Memory B cell (primary cell): Measurements from ENCODE around the gene ANKRD55.
"Not testable (repeated sequence)": the region's sequence is repeated elsewhere in the genome, so short reads cannot be mapped to it uniquely, and the experiment has no call there.

ENCODE experiments used
- ATAC-seq: fragments of 150-1000 bp; cut with Tn5 transposase; 2 replicates; pipeline ENCODE4 v1.10.0; 2021; ENCODE audit warnings: low read depth, mild to moderate bottlenecking, moderate library complexity
- DNase-seq, 2 donors: peaks; one replicate each; pipeline ENCODE4 v3.0.0; 2022; ENCODE audit warnings: low spot score in 2 of 2
- H3K27ac Mint-ChIP-seq: one replicate; pipeline ENCODE4 v1.8.0; 2022; ENCODE audit warnings: mild to moderate bottlenecking, moderate library complexity, mixed read lengths
- H3K27me3 Mint-ChIP-seq: one replicate; pipeline ENCODE4 v1.8.0; 2022; ENCODE audit warnings: mixed read lengths
- H3K36me3 Mint-ChIP-seq: one replicate; pipeline ENCODE4 v1.8.0; 2022; ENCODE audit warnings: mild to moderate bottlenecking, mixed read lengths
- H3K4me1 Mint-ChIP-seq: one replicate; pipeline ENCODE4 v1.8.0; 2022; ENCODE audit warnings: mixed read lengths
- H3K4me3 Mint-ChIP-seq: one replicate; pipeline ENCODE4 v1.8.0; 2022; ENCODE audit warnings: mild to moderate bottlenecking, moderate library complexity, mixed read lengths
- H3K9me3 Mint-ChIP-seq: one replicate; pipeline ENCODE4 v1.8.0; 2022; ENCODE audit warnings: mixed read lengths

Gene ANKRD55

DNA sequence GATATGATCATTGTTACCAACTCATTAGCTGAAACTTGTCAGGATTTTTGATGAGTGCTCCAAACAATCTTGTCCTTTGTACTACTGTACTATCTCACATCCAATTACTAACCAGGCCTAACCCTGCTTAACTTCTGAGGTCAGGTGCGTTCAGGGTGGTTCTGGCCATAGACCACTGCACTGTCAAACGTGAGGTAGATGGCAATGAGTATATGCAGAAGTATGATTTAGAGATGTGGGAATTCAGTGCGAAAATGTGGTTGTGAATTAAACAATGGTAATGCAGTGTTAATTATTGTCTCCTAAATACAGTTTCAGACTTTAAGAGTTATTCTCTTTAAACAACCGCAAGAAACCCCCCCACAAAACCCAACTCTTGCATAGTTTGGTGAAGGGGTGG, 86.5 kb downstream of the ANKRD55 start:
- H3K4me3 Mint-ChIP-seq = no peak overlapping the region
- DNase-seq (no peak), ATAC-seq (no peak)
- H3K27ac Mint-ChIP-seq = no peak overlapping the region
- no peaks in the 10 kb centered on the region for H3K9me3 Mint-ChIP-seq
- peaks cover 6% of the 10 kb centered on the region for H3K4me1 Mint-ChIP-seq
- no peaks in the 10 kb centered on the region for H3K27me3 Mint-ChIP-seq
- H3K36me3 Mint-ChIP-seq = no peaks in the 10 kb centered on the region

DNA sequence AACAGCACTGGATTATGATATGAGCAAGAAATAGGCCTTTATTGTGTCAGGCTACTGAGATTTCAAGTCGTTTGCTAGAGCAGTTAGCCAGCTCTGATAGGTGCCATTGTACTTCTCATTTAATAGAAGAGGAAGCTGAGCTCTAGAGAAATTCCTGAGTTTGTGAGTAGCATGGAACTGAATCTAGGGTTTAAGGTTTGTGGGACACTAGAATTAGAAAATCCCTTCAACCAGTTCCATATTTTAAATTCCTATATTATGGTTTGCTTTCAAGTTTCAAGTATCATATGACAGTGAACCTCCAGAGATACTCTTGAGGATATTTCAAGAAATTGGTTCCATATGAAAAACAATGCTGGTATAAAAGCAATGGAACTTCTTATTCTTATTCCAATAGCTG, 87.6 kb downstream of the ANKRD55 start:
- H3K4me1 Mint-ChIP-seq = peaks cover 6% of the 10 kb centered on the region
- H3K4me3 Mint-ChIP-seq = no peak overlapping the region

DNA sequence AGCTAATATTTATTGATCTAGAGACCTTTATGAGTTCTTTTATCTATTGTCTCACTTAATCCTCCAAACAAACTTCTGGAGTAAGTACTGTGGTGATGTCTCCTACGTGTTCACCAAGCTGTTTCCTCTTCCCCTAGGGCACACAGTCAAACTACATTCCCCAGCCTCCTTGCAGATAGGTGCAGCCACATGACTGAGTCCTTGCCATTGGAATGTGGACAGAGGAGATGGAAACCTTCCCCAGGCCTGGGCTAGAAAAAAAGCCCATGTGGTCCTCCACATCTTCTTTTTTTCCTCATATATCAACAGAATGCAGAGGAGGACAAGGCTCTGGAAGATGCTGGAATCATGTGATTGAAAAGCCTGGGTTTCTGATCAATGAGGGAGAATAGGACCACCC, 88.0 kb downstream of the ANKRD55 start:
- Mint-ChIP-seq H3K36me3 (no peaks in the 10 kb centered on the region), H3K9me3 (no peaks in the 10 kb centered on the region), H3K4me1 (peaks cover 6% of the 10 kb centered on the region), H3K27ac (no peak overlapping the region), H3K4me3 (no peak overlapping the region), H3K27me3 (no peaks in the 10 kb centered on the region)
- DNase-seq = no peak
- ATAC-seq = no peak

More for the DNA sequence above, 87.6 kb downstream of the ANKRD55 start:
- DNase-seq (no peak), ATAC-seq (no peak)
- H3K27ac Mint-ChIP-seq = no peak overlapping the region
- H3K36me3 Mint-ChIP-seq = no peaks in the 10 kb centered on the region
- no peaks in the 10 kb centered on the region for H3K27me3 Mint-ChIP-seq
- H3K9me3 Mint-ChIP-seq = no peaks in the 10 kb centered on the region

DNA sequence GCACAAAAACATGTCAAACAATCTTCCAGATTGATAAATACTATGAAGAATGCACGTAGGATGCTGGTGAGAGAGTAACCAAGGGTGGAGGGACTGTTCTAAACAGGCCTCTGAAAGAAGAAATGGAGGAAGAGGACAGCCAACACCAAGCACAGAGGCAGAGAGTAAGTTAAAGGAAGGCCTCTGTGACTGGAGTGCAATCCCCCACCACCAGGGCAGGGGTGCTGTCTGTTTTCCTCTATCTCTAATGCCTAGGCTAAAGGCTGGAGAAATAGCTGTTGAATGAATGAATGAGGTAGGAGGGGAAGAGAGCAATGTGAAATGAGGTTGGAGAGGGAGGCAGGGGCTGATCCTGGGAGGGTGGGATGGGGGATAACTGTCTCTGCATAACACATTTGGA, 88.9 kb downstream of the ANKRD55 start:
- no peaks in the 10 kb centered on the region for H3K36me3 Mint-ChIP-seq
- H3K27ac Mint-ChIP-seq = no peak overlapping the region
- no peaks in the 10 kb centered on the region for H3K27me3 Mint-ChIP-seq
- H3K9me3 Mint-ChIP-seq = no peaks in the 10 kb centered on the region
- no peak overlapping the region for H3K4me3 Mint-ChIP-seq
- H3K4me1 Mint-ChIP-seq = peaks cover 6% of the 10 kb centered on the region
- ATAC-seq = no peak
- DNase-seq = no peak

DNA sequence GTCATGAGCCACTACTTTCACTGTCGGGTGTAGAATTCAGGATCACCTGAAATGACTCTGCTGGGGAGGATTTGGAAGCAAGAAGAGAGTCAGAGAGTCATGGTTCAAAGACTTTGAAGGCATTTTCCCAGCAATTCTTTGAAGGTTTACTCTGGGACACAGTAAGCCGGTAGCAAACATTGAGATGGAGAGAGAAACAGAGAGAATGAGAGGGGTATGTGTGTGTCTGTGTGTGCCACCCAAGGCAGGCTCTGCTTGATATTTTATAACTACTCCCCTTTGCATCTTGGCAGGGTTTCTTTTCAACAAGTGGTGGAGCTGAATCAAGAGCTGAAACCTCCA, 89.8 kb downstream of the ANKRD55 start:
- Mint-ChIP-seq H3K27me3 (no peaks in the 10 kb centered on the region), H3K9me3 (no peaks in the 10 kb centered on the region), H3K27ac (no peak overlapping the region), H3K36me3 (no peaks in the 10 kb centered on the region), H3K4me3 (no peak overlapping the region), H3K4me1 (peaks cover 6% of the 10 kb centered on the region)
- ATAC-seq (no peak), DNase-seq (no peak)

DNA sequence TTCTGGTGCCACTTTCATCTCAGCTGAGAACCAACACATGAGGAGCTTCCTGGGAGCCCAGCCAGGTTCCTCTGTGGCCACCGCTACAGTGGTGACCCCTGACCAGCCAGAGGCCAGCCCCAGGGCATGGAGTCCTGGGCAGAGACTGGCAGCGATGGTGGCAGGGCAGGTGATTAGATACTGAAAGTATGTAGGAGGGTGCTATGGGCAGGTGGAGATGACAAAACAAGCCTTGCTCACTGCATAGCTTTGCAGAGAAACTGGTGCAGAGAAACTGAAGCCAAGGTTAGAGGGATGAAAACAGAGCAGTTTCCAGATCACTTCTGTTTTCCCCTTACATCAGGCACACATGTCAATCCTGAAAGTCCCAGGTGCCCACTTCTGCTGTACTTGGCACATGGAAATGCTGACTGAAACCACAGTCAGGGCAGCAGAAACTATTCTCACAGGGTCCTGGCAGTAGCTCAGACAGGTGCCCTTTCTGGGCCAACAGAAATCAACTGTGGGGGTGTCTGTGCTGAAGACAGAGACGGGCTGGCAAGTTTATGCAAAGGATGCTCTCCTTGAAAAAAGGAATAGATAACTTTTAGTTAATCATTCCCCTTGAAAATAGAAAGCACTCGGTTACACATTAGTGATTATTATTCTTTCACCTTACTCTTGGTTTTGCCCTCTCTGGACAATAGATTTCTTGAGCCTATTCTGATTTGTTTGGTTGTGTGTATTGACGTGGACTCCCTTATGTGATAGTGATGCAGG, 90.3 kb downstream of the ANKRD55 start:
- ATAC-seq = no peak
- H3K4me1 Mint-ChIP-seq = peaks cover 5% of the 10 kb centered on the region
- no peak overlapping the region for H3K4me3 Mint-ChIP-seq
- no peaks in the 10 kb centered on the region for H3K27me3 Mint-ChIP-seq
- DNase-seq = no peak
- no peak overlapping the region for H3K27ac Mint-ChIP-seq
- H3K9me3 Mint-ChIP-seq = no peaks in the 10 kb centered on the region
- no peaks in the 10 kb centered on the region for H3K36me3 Mint-ChIP-seq

DNA sequence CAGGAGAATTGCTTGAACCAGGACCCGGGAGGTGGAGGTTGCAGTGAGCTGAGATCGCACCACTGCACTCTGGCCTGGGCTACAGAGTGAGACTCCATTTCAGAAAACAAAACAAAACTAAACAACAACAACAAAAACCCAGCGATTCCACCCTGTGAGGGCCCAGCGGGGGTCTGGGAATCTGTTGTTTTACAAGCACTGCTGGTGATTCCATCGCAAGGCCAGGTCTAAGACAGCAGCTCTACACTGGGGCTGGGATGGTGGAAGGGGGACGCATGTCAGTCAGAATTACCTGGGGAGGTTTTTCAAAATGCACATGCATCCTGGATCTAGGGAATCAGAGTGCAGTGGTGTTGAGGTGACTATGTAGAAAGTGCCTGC, 90.9 kb downstream of the ANKRD55 start:
- no peaks in the 10 kb centered on the region for H3K9me3 Mint-ChIP-seq
- H3K4me3 Mint-ChIP-seq = no peak overlapping the region
- H3K27me3 Mint-ChIP-seq = no peaks in the 10 kb centered on the region
- ATAC-seq (no peak), DNase-seq (no peak)
- H3K36me3 Mint-ChIP-seq = no peaks in the 10 kb centered on the region
- peaks cover 4% of the 10 kb centered on the region for H3K4me1 Mint-ChIP-seq
- no peak overlapping the region for H3K27ac Mint-ChIP-seq

DNA sequence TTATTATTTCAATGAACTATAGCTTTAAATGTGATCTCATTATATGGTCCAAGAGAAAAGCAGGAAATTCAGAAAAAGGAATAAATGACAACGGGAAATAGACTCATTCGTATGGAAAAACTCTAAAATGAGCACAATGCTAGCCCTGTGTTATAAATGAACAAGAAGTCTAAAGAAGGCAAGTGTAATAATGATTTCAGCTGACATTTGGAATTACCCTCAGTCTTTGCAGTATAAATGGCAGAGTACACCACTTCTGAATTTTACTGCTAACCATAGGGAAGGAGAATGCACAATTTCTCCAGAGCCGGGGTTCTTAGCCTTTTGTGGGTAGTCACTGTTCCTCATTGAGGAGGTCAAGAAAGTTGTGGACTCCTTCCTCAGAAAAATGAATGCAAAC, 93.1 kb downstream of the ANKRD55 start:
- no peaks in the 10 kb centered on the region for H3K9me3 Mint-ChIP-seq
- H3K27ac Mint-ChIP-seq = no peak overlapping the region
- DNase-seq = no peak
- no peaks in the 10 kb centered on the region for H3K36me3 Mint-ChIP-seq
- ATAC-seq = no peak
- H3K27me3 Mint-ChIP-seq = no peaks in the 10 kb centered on the region
- H3K4me1 Mint-ChIP-seq = peaks cover 4% of the 10 kb centered on the region
- no peak overlapping the region for H3K4me3 Mint-ChIP-seq

DNA sequence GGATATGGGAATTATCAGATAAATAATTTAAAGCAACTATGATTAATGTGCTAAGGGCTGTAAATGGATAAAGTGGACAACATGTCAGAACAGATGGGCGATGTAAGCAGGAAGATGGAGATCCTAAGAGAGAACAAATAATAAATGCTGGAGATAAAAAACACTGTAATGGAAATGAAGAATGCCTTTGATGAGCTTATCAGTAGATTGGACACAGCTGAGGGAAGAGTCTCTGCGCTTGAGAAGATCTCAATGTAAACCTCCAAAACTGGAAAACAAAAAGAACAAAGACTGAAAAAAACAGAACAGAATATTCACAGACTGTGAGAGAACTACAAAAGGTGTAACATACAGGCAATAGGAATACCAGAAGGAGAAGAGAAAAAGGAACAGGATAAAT, 102.5 kb downstream of the ANKRD55 start:
- no peak for ATAC-seq
- no peaks in the 10 kb centered on the region for H3K4me1 Mint-ChIP-seq

DNA sequence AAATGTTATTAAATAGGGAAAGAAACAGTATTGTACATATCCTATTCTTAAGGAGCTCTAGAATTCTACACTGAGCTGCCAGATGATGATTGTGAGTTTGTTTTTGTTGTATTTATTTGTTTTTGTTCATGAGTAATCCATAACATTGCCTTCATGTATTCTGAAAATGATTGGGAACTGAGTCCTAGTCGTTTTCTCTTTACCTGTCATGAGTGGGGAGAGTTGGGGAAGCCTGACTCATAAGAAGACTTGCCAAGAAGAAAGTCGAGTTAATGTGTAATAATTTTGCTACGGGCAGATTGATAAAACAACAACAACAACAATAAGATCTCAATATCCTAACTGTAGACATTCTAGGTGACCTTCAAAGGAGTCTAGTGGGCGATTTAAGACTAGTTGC, 103.8 kb downstream of the ANKRD55 start:
- H3K36me3 Mint-ChIP-seq = peaks cover 4% of the 10 kb centered on the region
- H3K27me3 Mint-ChIP-seq = peaks cover 2% of the 10 kb centered on the region
- ATAC-seq (no peak), DNase-seq (no peak)
- H3K27ac Mint-ChIP-seq = no peak overlapping the region
- peaks cover 8% of the 10 kb centered on the region for H3K9me3 Mint-ChIP-seq
- no peak overlapping the region for H3K4me3 Mint-ChIP-seq
- no peaks in the 10 kb centered on the region for H3K4me1 Mint-ChIP-seq

More for the DNA sequence above, 102.5 kb downstream of the ANKRD55 start:
- no peak for DNase-seq
- Mint-ChIP-seq H3K4me3 (no peak overlapping the region), H3K27ac (no peak overlapping the region), H3K36me3 (peaks cover 4% of the 10 kb centered on the region), H3K9me3 (peaks cover 8% of the 10 kb centered on the region), H3K27me3 (peaks cover 2% of the 10 kb centered on the region)

DNA sequence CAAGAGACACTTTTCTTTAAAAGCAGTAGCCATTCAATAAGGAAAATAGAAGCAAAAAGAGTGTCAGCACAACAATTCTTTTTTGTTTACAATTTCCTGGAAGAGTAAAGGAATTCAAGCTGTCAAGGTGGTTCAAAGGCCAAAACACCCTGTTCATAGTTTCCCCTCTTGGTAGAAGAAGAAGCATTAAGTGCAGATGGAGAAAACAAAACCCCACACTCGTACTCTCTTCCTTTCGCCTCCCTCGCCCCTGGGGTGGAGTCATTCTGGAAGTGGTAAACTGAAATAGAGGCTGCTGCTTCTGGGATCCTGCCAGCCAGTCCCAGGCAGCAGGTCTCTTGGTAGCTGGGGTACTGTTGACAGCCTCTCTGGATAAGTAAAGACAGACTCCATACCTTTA, 105.0 kb downstream of the ANKRD55 start:
- Mint-ChIP-seq H3K36me3 (peaks cover 4% of the 10 kb centered on the region), H3K27ac (no peak overlapping the region), H3K9me3 (peaks cover 8% of the 10 kb centered on the region), H3K27me3 (peaks cover 2% of the 10 kb centered on the region), H3K4me3 (no peak overlapping the region), H3K4me1 (no peaks in the 10 kb centered on the region)
- no peak for ATAC-seq
- DNase-seq = no peak

DNA sequence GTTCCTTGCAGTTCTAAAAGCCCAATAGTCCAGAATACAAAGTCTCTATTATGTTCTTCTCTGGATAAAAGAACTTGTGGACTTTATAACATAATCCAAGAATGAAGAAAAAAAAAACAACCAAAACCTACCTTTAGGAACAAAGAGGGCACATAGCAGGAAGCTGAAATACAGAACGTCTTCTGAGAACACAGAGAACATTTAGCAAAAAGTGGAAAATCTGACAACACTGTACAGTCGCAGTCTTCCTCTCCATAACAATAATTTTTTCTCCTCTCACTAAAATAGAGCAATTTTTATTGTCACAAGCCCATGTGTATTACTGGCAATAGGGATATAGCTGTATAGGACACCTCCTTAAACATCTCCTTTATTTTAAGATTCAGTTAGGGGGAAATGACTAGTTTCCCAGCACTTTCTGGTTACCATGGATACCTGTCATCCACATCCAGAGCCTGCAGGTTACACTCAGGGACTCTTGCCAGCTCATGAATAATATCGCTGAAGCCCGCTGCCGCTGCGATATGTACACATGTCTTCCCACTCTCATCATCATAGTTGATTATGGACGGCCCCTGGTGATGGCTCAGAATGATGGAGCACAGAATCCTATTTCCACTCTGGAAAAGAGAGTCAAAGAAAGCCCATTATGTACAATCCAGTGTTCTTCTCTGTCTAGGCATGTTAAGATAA, 106.5 kb downstream of the ANKRD55 start:
- Mint-ChIP-seq H3K36me3 (peaks cover 4% of the 10 kb centered on the region), H3K27ac (no peak overlapping the region), H3K27me3 (peaks cover 2% of the 10 kb centered on the region), H3K4me1 (no peaks in the 10 kb centered on the region), H3K4me3 (no peak overlapping the region), H3K9me3 (peaks cover 6% of the 10 kb centered on the region)
- no peak for DNase-seq
- no peak for ATAC-seq

DNA sequence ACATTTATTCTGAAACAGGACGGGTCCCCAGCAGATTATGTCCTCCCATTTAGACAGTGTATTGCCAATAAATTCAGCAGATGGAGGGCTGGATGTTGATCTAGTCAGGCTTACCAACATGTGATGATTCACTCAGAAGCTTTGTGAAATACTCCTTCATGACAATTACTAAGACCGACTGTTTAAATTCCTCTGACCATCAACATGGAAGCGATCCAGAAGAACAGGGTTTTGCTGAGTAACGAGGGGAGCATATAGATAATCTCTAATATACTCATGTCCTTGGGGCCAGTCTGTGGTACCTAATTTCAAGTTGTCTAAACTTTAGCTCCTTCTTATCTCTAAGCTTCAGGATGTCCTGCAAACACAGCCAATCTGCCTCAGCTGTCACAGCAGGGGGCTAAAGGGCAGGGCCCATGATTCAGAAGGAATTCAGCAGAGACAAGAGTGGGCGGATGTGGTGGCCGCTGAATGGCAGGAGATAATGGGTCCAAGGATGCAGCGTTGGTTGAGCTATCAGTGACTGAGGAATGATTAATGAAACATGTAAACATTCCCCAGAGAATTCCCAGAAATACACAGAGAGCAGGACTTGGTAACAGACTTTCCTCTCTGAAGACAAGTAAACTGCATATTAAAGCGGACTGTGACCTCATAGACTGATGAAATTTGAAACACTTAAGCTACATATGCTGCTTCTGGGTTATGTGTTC, 109.4 kb downstream of the ANKRD55 start:
- no peak overlapping the region for H3K4me3 Mint-ChIP-seq
- H3K9me3 Mint-ChIP-seq = no peaks in the 10 kb centered on the region
- H3K36me3 Mint-ChIP-seq = no peaks in the 10 kb centered on the region
- no peak overlapping the region for H3K27ac Mint-ChIP-seq
- DNase-seq (no peak), ATAC-seq (no peak)
- peaks cover 2% of the 10 kb centered on the region for H3K27me3 Mint-ChIP-seq
- no peaks in the 10 kb centered on the region for H3K4me1 Mint-ChIP-seq

DNA sequence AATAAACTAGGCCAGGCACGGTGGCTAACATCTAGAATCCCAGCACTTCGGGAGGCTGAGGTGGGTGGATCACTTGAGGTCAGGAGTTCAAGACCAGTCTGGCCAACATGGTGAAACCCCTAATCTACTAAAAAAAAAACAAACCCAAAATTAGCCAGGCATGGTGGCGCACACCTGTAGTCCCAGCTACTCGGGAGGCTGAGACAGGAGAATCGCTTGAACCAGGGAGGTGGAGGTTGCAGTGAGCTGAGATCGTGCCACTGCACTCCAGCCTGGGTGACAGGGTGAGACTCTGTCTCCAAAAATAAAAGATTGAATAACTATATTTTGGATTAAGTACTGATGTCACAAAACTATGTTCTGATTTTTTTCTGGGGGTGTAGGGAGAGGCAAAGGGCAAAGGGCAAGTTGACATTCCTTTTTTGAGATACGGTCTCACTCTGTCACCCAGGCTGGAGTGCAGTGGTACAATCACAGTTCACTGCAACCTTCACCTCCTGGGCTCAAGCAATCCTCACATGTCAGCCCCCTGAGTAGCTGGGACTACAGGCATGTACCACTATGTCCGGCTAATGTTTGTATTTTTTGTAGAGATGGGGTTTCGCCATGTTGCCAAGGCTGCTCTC, 110.7 kb downstream of the ANKRD55 start:
- not testable (repeated sequence) for H3K36me3 Mint-ChIP-seq, H3K27me3 Mint-ChIP-seq, H3K27ac Mint-ChIP-seq, H3K9me3 Mint-ChIP-seq, DNase-seq, H3K4me3 Mint-ChIP-seq, H3K4me1 Mint-ChIP-seq, ATAC-seq
